ENCODE data around the gene GLA. TPM values are rescaled to one million over a fixed set of nuclear protein-coding genes. Genes with fewer than 3 reads are reported as not detected.

The GLA gene
- 10 to 100 TPM; 10.4 to 20.5 (median 17.9) TPM for total RNA-seq
- 20.7 TPM for polyA plus RNA-seq
- long read RNA-seq, donor 1, transcript GLA-201 (7 exons, 1,318 nt): major isoform, 10 of 17 reads
- long read RNA-seq, donor 1, transcript GLA-204 (3 exons, 793 nt): minor isoform, 7 of 17 reads
- long read RNA-seq, donor 1, partial matches to known transcripts: 0 of 17 reads
- long read RNA-seq, donor 1, other reads (novel, unspliced or antisense): 0 of 17 reads
- long read RNA-seq, donor 2, transcript GLA-201 (7 exons, 1,318 nt): major isoform, 9 of 10 reads
- long read RNA-seq, donor 2, partial matches to known transcripts: 0 of 10 reads
- long read RNA-seq, donor 2, other reads (novel, unspliced or antisense): 0 of 10 reads
- long read RNA-seq, donor 3, transcript GLA-204 (3 exons, 793 nt): minor isoform, 7 of 28 reads
- long read RNA-seq, donor 3, transcript GLA-201 (7 exons, 1,318 nt): major isoform, 19 of 28 reads
- long read RNA-seq, donor 3, partial matches to known transcripts: 0 of 28 reads
- long read RNA-seq, donor 3, other reads (novel, unspliced or antisense): 1 of 28 reads
- long read RNA-seq, donor 4, partial matches to known transcripts: 0 of 4 reads
- long read RNA-seq, donor 4, other reads (novel, unspliced or antisense): 0 of 4 reads

DNA sequence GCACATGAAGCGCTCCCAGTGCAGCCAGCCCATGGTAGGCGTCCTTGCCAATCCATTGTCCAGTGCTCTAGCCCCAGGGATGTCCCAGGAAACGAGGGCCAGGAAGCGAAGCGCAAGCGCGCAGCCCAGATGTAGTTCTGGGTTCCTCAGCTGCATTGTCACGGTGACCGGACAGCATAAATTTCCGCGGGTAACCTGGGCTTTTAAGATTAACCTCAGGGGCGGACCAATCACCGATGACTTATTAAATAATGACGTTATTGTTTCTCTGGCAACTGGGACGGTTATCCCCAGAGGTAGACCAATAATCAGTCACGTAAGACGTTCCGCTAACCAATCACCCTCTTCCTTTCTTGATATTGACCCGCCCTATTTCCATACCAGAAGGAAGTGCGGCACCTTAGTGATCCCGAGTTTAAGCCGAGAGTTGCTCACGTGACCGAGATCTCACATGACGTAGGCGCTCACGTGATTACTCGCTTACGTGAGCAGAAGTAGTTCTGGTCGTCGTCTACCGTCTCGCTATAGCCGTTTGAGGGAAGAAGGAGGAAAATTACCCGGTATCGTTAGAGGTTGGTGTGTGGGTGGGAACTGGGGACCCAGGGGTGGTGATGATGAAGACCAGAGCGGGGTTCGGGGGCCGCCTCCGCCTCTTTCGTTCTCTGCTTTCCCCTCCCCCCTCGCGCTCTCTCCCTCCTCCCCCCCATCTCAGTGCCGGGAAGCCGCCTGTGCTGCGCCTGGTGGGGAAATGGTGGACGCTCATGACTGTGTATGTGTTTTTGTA lies at the start of gene GLA, which contains the start of gene HNRNPH2:
TSS of gene GLA (minus strand) at position 178 of the 784 bp plus-strand sequence. CDS start at position 156, 22 bp downstream.
TSS of gene HNRNPH2 (plus strand) at position 475 of the 784 bp plus-strand sequence. CDS start 3,767 bp downstream, outside the sequence.
- Histone ChIP-seq H3K27ac (ENCODE audit: low read length) (peak within 1 kb of the TSS; percentile 100), H3K4me1 (ENCODE audit: control insufficient read depth, insufficient read depth, low read length) (no peaks in the 10 kb centered on the region), H3K9me3 (ENCODE audit: control insufficient read depth, low read length) (no peaks in the 10 kb centered on the region), H3K27me3 (ENCODE audit: control insufficient read depth, insufficient read depth) (no peaks in the 10 kb centered on the region), H3K4me3 (ENCODE audit: low read length) (peak within 1 kb of the TSS; percentile 95)
- intact Hi-C loops (cut with DNase I): no loop called here
- ATAC-seq (peak; percentile 98 to 99), DNase-seq (peak; percentile 89 to 96 (median 91))
- WGBS: 0% methylated on average over 46 of the region's 47 CpGs

GRCh38 chrX:101452056-101452455 lies 44.3 kb upstream of the GLA start:
- no peaks in the 10 kb centered on the region for H3K9me3 ChIP-seq (ENCODE audit: control insufficient read depth, low read length)
- H3K27me3 ChIP-seq (ENCODE audit: control insufficient read depth, insufficient read depth): no peaks in the 10 kb centered on the region
- no peaks in the 10 kb centered on the region for H3K4me1 ChIP-seq (ENCODE audit: control insufficient read depth, insufficient read depth, low read length)
- no peak for ATAC-seq
- WGBS: 82% methylated on average over 3 of the region's 3 CpGs
- H3K4me3 ChIP-seq (ENCODE audit: low read length): no peak overlapping the region
- DNase-seq: no peak
- intact Hi-C loops (cut with DNase I): no loop called here
- no peak overlapping the region for H3K27ac ChIP-seq (ENCODE audit: low read length)

GRCh38 chrX:101450961-101451360 lies 43.2 kb upstream of the GLA start:
- Histone ChIP-seq H3K9me3 (ENCODE audit: control insufficient read depth, low read length) (no peaks in the 10 kb centered on the region), H3K4me3 (ENCODE audit: low read length) (no peak overlapping the region), H3K27me3 (ENCODE audit: control insufficient read depth, insufficient read depth) (no peaks in the 10 kb centered on the region), H3K27ac (ENCODE audit: low read length) (no peak overlapping the region), H3K4me1 (ENCODE audit: control insufficient read depth, insufficient read depth, low read length) (no peaks in the 10 kb centered on the region)
- intact Hi-C loops (cut with DNase I): no loop called here
- WGBS: 54% methylated on average over 2 of the region's 2 CpGs
- peak in 2 of 3 donors; percentile 72 to 81 for DNase-seq
- ATAC-seq: peak in 1 of 2 donors; percentile 86

DNA sequence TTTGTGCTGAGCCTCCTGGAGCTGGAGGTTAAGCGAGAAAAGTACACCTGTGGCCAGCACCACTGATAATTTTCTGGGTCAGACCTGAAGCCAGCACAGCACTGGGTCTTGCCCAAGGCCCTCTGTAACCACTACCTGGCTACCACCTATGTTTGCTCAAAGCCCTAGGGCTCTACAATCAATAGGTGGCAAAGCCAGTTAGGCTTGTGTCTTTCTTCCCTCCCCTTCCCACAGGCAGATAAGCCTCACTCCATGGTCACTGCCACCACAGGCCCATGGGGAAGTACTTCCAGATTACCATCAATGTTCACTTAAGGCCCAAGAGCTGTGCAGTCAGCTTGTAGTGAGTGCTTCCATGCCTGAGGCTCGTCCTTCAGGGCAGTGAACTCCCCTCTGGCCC lies 42.4 kb upstream of the GLA start:
- DNase-seq (no peak), ATAC-seq (no peak)
- 92% methylated on average over 2 of the region's 2 CpGs for WGBS
- no peaks in the 10 kb centered on the region for H3K9me3 ChIP-seq (ENCODE audit: control insufficient read depth, low read length)
- H3K27me3 ChIP-seq (ENCODE audit: control insufficient read depth, insufficient read depth): no peaks in the 10 kb centered on the region
- H3K4me3 ChIP-seq (ENCODE audit: low read length): no peak overlapping the region
- no peak overlapping the region for H3K27ac ChIP-seq (ENCODE audit: low read length)
- intact Hi-C loops (cut with DNase I): no loop called here
- no peaks in the 10 kb centered on the region for H3K4me1 ChIP-seq (ENCODE audit: control insufficient read depth, insufficient read depth, low read length)

DNA sequence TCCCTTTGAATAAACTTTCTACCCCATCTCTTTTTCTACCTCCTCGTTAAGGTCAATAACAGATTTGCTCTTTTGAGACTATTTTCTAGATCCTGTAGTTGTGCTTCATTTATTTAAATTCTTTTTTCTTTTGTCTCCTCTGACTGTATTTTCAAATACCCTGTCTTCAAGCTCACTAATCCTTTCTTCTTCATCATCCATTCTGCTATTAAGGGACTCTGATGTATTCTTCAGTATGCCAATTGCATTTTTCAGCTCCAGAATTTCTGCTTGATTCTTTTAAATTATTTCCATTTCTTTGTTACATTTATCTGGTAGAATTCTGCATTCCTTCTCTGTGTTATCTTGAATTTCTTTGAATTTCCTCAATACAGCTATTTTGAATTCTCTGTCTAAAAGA lies 41.6 kb upstream of the GLA start:
- no peak for DNase-seq
- Histone ChIP-seq H3K4me3 (ENCODE audit: low read length) (no peak overlapping the region), H3K27ac (ENCODE audit: low read length) (no peak overlapping the region), H3K4me1 (ENCODE audit: control insufficient read depth, insufficient read depth, low read length) (no peaks in the 10 kb centered on the region), H3K9me3 (ENCODE audit: control insufficient read depth, low read length) (no peaks in the 10 kb centered on the region), H3K27me3 (ENCODE audit: control insufficient read depth, insufficient read depth) (no peaks in the 10 kb centered on the region)
- intact Hi-C loops (cut with DNase I): no loop called here
- ATAC-seq: no peak
- 97% methylated on average over 1 of the region's 1 CpG for WGBS

DNA sequence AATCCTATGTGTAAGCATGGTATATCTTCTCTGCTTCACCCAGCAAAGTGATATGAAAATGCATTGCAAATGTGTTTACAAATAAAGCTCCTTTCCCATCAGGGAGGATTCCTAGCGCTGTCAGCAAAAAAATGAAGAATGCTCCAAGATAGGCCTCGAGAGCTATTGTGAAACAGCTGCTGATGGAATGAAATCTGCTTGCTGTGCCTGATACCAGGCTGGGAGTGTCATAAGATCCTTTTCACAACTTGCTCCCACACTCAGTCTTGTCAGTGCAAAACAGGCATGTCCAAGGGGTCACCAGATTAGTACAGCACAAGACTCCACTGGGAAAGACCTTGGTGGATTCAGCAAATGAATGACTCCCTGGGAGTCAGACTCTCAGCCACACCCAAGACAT lies 34.4 kb upstream of the GLA start:
- Histone ChIP-seq H3K9me3 (ENCODE audit: control insufficient read depth, low read length) (no peaks in the 10 kb centered on the region), H3K4me1 (ENCODE audit: control insufficient read depth, insufficient read depth, low read length) (peaks cover 1% of the 10 kb centered on the region), H3K27ac (ENCODE audit: low read length) (peak overlapping the region; percentile 37), H3K4me3 (ENCODE audit: low read length) (no peak overlapping the region), H3K27me3 (ENCODE audit: control insufficient read depth, insufficient read depth) (no peaks in the 10 kb centered on the region)
- WGBS: 52% methylated on average over 2 of the region's 2 CpGs
- intact Hi-C loops (cut with DNase I): no loop called here
- DNase-seq (no peak), ATAC-seq (peak; percentile 43 to 51)

DNA sequence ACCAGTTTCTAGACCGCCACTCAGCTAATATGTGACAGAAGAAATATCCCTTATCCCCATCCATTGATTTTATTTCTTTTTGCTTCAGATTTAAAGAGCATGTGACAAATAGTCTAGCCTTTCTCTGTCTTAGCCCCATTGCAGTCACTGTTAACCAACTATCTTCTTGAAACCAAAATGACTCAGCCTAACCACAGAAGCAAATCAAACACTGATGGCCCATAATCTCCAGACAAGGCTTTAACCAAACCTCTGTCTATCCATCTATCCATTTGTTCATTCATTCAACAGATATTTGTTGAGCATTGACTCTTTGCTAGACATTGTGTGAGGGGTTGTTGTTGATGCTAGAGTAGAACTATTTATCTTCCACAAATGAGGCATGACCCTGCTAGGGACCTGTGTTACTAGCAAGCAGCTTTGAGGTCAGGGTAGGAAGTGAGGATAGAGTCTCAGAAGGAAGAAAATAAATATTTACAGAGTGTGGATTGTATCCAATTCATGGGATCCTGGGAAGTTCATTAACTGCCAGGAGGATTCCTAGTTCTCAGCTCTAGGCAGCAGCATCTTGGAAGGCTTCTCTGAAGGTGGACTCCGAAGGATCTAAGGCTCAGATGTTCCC lies 22.8 kb upstream of the GLA start:
- WGBS: 100% methylated on average over 2 of the region's 2 CpGs
- H3K27me3 ChIP-seq (ENCODE audit: control insufficient read depth, insufficient read depth): no peaks in the 10 kb centered on the region
- H3K4me1 ChIP-seq (ENCODE audit: control insufficient read depth, insufficient read depth, low read length): no peaks in the 10 kb centered on the region
- DNase-seq (no peak), ATAC-seq (no peak)
- H3K9me3 ChIP-seq (ENCODE audit: control insufficient read depth, low read length): no peaks in the 10 kb centered on the region
- no peak overlapping the region for H3K27ac ChIP-seq (ENCODE audit: low read length)
- intact Hi-C loops (cut with DNase I): no loop called here
- H3K4me3 ChIP-seq (ENCODE audit: low read length): no peak overlapping the region

DNA sequence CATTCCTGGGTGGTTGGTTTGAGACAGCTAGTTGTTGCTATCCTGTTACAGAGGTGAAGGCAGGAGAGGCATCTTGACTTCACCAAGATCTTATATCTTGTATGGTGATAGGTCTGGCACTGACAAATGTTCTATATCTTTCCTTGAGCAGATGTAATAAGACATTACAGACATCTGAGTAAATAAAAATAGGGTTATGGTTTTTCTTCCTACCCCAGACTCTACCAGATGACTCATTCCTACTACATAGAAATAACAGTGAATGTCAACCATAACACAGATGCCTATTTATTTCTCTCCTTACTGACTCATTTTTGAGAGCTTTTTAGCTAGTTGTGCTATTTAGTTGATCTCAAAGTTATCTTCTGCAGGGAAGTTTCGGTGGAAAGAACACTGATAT lies 22.2 kb upstream of the GLA start:
- Histone ChIP-seq H3K27me3 (ENCODE audit: control insufficient read depth, insufficient read depth) (no peaks in the 10 kb centered on the region), H3K9me3 (ENCODE audit: control insufficient read depth, low read length) (no peaks in the 10 kb centered on the region), H3K27ac (ENCODE audit: low read length) (no peak overlapping the region), H3K4me1 (ENCODE audit: control insufficient read depth, insufficient read depth, low read length) (no peaks in the 10 kb centered on the region), H3K4me3 (ENCODE audit: low read length) (no peak overlapping the region)
- intact Hi-C loops (cut with DNase I): no loop called here
- ATAC-seq (no peak), DNase-seq (no peak)
- 83% methylated on average over 1 of the region's 1 CpG for WGBS

DNA sequence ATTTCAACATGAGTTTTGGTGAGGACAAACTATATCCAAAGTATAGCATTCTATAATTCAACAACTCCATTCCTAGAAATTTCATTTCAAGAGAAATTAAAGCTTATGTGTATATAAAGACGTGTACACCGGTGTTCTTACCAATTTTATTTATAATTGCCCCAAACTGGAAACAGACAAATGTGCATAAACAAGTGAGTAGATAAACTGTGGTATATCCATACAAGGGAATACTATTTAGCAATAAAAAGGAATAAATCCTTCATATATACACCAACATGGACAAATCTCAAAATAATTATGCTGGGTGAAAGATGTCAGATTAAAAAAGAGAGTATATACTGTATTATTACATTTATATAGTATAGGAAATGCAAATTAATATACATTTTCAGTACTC lies 20.2 kb upstream of the GLA start:
- DNase-seq (no peak), ATAC-seq (no peak)

GRCh38 chrX:101419489-101419888 lies 11.8 kb upstream of the GLA start:
- intact Hi-C loops (cut with DNase I): loop anchor here in 1 of 4 donors (10.0 kb wide), 1 partner anchor 385 kb away; no protein-coding TSS in a partner anchor
- Histone ChIP-seq H3K27ac (ENCODE audit: low read length) (no peak overlapping the region), H3K9me3 (ENCODE audit: control insufficient read depth, low read length) (no peaks in the 10 kb centered on the region), H3K4me1 (ENCODE audit: control insufficient read depth, insufficient read depth, low read length) (no peaks in the 10 kb centered on the region), H3K4me3 (ENCODE audit: low read length) (no peak overlapping the region), H3K27me3 (ENCODE audit: control insufficient read depth, insufficient read depth) (no peaks in the 10 kb centered on the region)
- ATAC-seq (no peak), DNase-seq (no peak)
- WGBS: 91% methylated on average over 2 of the region's 2 CpGs

More for the DNA sequence above, 20.2 kb upstream of the GLA start:
- Histone ChIP-seq H3K9me3 (ENCODE audit: control insufficient read depth, low read length) (no peaks in the 10 kb centered on the region), H3K4me3 (ENCODE audit: low read length) (no peak overlapping the region), H3K27me3 (ENCODE audit: control insufficient read depth, insufficient read depth) (no peaks in the 10 kb centered on the region), H3K4me1 (ENCODE audit: control insufficient read depth, insufficient read depth, low read length) (no peaks in the 10 kb centered on the region), H3K27ac (ENCODE audit: low read length) (no peak overlapping the region)
- 99% methylated on average over 2 of the region's 2 CpGs for WGBS
- intact Hi-C loops (cut with DNase I): no loop called here
